ENCODE results near the gene PRDM16. TPM values are rescaled to one million over a fixed set of nuclear protein-coding genes. Genes with fewer than 3 reads are reported as not detected.

PRDM16 gene
- total and polyA plus RNA-seq, 2 of the 4 experiments (the other 2 are of a cell fraction) = 0.02 TPM; not detected in 1

DNA sequence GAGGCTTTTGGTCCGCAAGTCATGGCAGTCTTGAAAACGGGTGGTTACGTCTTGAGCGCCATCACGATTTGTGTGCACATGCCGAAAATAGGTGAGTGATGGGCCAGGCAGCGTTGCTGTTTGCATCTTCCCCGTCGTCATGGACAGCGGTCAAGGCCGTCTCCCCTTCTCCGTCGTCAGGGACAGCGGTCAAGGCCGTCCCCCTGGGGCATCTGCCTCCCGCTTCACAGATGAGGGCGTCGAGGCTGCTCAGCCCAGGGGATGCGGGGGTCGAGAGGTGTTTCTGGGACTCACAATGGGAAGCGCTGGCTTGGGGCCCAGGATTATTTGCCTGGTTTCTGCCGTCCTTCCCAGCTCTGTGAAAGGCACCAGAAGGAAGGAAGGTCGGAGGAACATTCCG lies 162.2 kb downstream of the PRDM16 start:
- in situ Hi-C loops (cut with MboI; ENCODE audit: low sequenced_read_pairs) (loop anchor here (10.0 kb wide), 1 partner anchor 56 kb away; no protein-coding TSS in a partner anchor), dilution Hi-C loops (cut with HindIII; ENCODE audit: low sequenced_read_pairs, unreplicated experiment) (no loop called here), intact Hi-C loops (cut with micrococcal nuclease) (no loop called here)
- CTCF ChIA-PET = no interaction called here
- no peak overlapping the region for H3K4me2 ChIP-seq (ENCODE audit: low read depth, low read length)
- WGBS, 2 experiments (ENCODE audit: extremely low coverage in 2 of 2, insufficient read length in 1 of 2) = 74% methylated on average over 16 of the region's 24 CpGs; no CpG with 5 or more reads in 1 of the 2 experiments
- H2BK20ac ChIP-seq (ENCODE audit: low read depth, low read length) = no peak overlapping the region
- H2AFZ ChIP-seq (replicated peaks; ENCODE audit: low read length, poor library complexity) = no peak overlapping the region
- DNase-seq (no peak), ATAC-seq (ENCODE audit: low read depth) (no peak)
- H3K27ac ChIP-seq (ENCODE audit: insufficient read depth, low read length) = no peak overlapping the region
- no peak overlapping the region for H4K5ac ChIP-seq (ENCODE audit: low read depth, low read length)
- H4K91ac ChIP-seq (ENCODE audit: insufficient read depth, low read depth, low read length) = no peak overlapping the region
- H3K4me1 ChIP-seq (ENCODE audit: control insufficient read depth, insufficient read depth, low read length) = no peaks in the 10 kb centered on the region
- no peak for TF ChIP-seq SMC3 (IDR thresholded peaks at IDR 0.05; ENCODE audit: low read depth, low read length)
- TF ChIP-seq CTCF (conservative IDR thresholded peaks at IDR 0.05; ENCODE audit: low read depth, low read length) = no peak
- TF ChIP-seq RCOR1 (IDR thresholded peaks at IDR 0.05; ENCODE audit: insufficient replicate concordance, low read length) = no peak
- TF ChIP-seq, protein P1, sequence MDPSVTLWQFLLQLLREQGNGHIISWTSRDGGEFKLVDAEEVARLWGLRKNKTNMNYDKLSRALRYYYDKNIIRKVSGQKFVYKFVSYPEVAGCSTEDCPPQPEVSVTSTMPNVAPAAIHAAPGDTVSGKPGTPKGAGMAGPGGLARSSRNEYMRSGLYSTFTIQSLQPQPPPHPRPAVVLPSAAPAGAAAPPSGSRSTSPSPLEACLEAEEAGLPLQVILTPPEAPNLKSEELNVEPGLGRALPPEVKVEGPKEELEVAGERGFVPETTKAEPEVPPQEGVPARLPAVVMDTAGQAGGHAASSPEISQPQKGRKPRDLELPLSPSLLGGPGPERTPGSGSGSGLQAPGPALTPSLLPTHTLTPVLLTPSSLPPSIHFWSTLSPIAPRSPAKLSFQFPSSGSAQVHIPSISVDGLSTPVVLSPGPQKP (IDR thresholded peaks at IDR 0.05; ENCODE audit: borderline replicate concordance, low read depth, low read length) = no peak
- TF ChIP-seq CEBPB (IDR thresholded peaks at IDR 0.05; ENCODE audit: low read depth, low read length) = no peak
- TF ChIP-seq FOS (IDR thresholded peaks at IDR 0.05; ENCODE audit: low read depth, low read length) = no peak
- TF ChIP-seq RAD21 (IDR thresholded peaks at IDR 0.05; ENCODE audit: low read length) = no peak
- BruUV-seq (replicated peaks) = no TSS peak
- no peaks in the 10 kb centered on the region for H3K36me3 ChIP-seq (ENCODE audit: control insufficient read depth, insufficient read depth, low read length)
- H3K79me1 ChIP-seq (ENCODE audit: low read depth in 1 of 2, low read length in 2 of 2) = no peaks in the 10 kb centered on the region
- H2AK5ac ChIP-seq (ENCODE audit: low read depth, low read length) = no peak overlapping the region
- H3K9me1 ChIP-seq (ENCODE audit: insufficient read depth, low read length) = no peaks in the 10 kb centered on the region
- no peak overlapping the region for H2BK15ac ChIP-seq (ENCODE audit: low read depth, low read length)
- no peak overlapping the region for H2BK5ac ChIP-seq (ENCODE audit: low read depth, low read length, poor library complexity, severe bottlenecking)
- H3K27me3 ChIP-seq (ENCODE audit: control insufficient read depth, insufficient read depth, low read length) = no peaks in the 10 kb centered on the region; the same call in 1 of the 2 replicates
- no peak overlapping the region for H2BK120ac ChIP-seq (ENCODE audit: low read depth, low read length)
- no peak overlapping the region for H3K4ac ChIP-seq (ENCODE audit: low read depth, low read length)
- no peak overlapping the region for H2AK9ac ChIP-seq (replicated peaks; ENCODE audit: low read depth, low read length, poor library complexity)
- no peak overlapping the region for H3K23ac ChIP-seq (ENCODE audit: low read depth, low read length)
- H3K56ac ChIP-seq (ENCODE audit: extremely low read depth, insufficient read depth, low read length) = no peak overlapping the region
- no peaks in the 10 kb centered on the region for H4K20me1 ChIP-seq (ENCODE audit: insufficient read depth, low read length)
- no peaks in the 10 kb centered on the region for H3K9me3 ChIP-seq (ENCODE audit: control insufficient read depth, insufficient read depth, low read length)
- H4K8ac ChIP-seq (ENCODE audit: low read depth in 2 of 2, low read length in 2 of 2) = no peak overlapping the region
- H3K14ac ChIP-seq (replicated peaks; ENCODE audit: low read depth, low read length) = no peak overlapping the region
- no peak overlapping the region for H3K9ac ChIP-seq (ENCODE audit: low read depth, low read length)
- H3K4me3 ChIP-seq (ENCODE audit: insufficient read depth, low read depth, low read length) = no peak overlapping the region
- POLR2A ChIA-PET (ENCODE audit: unreplicated experiment) = no interaction called here
- H3K18ac ChIP-seq (ENCODE audit: low read depth, low read length) = no peak overlapping the region
